ENCODE measurements around the gene TSKS.

TSKS gene

DNA sequence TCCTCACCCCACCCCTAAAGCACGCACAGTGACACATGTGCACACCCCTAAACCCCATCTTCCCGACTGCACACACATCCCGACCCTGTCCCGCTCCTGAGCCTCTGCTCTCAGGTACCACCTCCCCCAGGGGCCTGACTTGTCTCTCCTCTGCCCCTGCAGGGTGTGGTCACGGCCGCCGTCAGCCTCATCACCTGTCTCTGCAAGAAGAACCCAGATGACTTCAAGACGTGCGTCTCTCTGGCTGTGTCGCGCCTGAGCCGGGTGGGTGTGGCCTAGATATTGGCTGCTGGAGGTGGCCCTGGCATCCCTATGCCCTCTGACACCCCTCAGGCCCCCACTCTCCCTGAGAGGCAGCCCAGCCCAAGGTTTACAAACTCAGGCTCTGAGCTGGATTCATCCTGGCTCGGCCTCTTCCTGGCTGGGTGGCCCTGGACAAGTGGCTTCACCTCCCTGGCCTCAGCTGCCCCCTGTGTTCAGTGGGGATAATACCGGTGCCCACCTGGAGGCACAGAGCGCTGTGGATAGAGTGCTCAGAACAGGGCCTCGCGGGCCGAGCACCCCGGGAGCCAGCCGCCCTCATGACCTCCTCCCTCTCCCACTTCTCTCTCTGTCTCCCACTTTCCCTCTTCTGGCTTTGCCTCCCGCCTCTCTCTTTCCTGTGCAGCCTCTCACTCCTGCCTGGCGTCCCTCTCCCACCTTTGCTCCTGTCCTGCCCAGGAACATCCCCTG, 29.9 kb upstream of the TSKS start:
- no peak for DNase-seq (ENCODE audit: low spot score)

GRCh38 chr19:49791776-49792445, 28.8 kb upstream of the TSKS start:
- DNase-seq (ENCODE audit: low spot score): no peak

- no peak for DNase-seq (ENCODE audit: low spot score)
Observed at GRCh38 chr19:49790866-49791265, 27.8 kb upstream of the TSKS start.

DNA sequence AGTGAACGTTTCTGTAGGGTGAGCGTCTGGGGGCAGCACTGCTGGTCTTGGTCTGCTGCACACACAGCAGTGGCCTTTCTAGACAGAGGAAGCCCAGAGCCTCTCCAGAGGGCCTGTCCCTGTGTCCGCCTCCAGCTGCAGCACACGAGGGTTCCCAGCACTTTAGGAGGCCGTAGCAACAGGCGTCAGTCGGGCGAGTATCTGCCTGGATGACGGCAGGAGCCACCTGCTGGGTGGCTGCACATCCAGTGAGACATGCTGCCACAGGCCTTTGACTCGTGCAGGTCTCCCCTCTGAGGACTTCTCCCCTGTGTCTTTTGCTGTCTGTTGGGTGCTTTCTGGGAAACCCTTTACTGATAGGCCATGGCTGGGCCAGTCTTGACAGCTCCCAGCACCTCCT, 25.8 kb upstream of the TSKS start:
- DNase-seq (ENCODE audit: low spot score): no peak

- no peak for DNase-seq (ENCODE audit: low spot score)
Observed at GRCh38 chr19:49787746-49788145, 24.6 kb upstream of the TSKS start.

GRCh38 chr19:49786376-49786820, 23.3 kb upstream of the TSKS start:
- DNase-seq (ENCODE audit: low spot score): no peak

DNA sequence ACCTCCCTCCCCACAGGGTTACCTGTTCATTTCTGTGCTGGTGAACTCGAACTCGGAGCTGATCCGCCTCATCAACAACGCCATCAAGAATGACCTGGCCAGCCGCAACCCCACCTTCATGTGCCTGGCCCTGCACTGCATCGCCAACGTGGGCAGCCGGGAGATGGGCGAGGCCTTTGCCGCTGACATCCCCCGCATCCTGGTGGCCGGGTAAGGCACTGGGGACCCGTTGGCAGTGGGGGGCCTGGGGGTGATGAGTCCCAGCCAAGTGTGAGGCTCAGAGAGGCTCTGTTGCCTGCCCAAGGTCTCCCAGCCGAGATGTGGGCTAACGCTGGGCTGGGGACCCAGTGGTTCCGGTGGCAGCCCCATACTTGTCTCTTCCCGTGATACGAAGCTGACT, 19.4 kb upstream of the TSKS start:
- no peak for DNase-seq (ENCODE audit: low spot score)

DNA sequence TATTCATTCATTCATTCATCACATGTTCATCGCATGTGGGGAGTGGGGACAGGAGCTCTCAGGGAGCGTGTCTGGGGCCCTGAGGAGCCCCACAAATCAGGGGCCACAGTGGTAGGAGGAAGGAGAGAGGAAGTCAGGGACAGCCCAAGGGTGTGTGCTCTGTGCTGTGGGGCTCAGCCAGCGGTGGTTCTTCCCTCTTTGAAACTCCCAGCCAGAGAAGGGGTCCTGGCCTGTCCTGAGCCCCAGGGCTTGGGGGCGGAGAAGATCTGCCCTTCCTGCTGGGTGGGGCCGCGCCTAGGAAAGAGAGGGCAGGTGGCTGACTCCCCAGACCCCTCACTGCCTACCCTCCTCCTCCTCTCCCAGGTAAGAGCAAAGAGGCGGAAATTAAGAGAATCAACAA, 18.3 kb upstream of the TSKS start:
- DNase-seq (ENCODE audit: low spot score): no peak

- no peak for DNase-seq (ENCODE audit: low spot score)
Observed at GRCh38 chr19:49780861-49781260, 17.8 kb upstream of the TSKS start.

GRCh38 chr19:49779731-49780555, 16.8 kb upstream of the TSKS start:
- peak; percentile 49 for DNase-seq (ENCODE audit: low spot score)

DNA sequence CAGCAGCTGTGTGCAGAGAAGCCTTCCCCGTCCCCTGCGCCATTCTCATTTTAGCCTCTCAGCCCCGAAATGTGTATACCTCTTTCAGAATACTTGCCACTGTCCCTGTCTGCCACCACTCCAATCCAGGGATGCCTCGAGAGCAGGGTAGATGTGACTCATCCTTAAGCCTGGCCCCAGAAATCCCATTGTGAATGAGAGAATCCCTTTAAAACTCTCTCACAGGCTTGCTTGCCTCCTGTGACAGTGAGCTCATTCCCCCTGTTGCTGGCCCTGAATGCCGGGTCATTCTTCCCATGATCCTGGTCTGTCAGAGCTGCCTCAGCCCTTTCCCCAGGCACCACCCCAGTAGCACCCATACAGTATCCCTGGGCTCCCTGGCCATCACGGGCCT, 13.3 kb upstream of the TSKS start:
- DNase-seq (ENCODE audit: low spot score): no peak

GRCh38 chr19:49775742-49776370, 12.8 kb upstream of the TSKS start:
- no peak for DNase-seq (ENCODE audit: low spot score)

- DNase-seq (ENCODE audit: low spot score): no peak
Observed at GRCh38 chr19:49774969-49775368, 11.9 kb upstream of the TSKS start.

GRCh38 chr19:49773663-49774350, 10.7 kb upstream of the TSKS start:
- DNase-seq (ENCODE audit: low spot score): no peak

GRCh38 chr19:49772850-49773432, 9.8 kb upstream of the TSKS start:
- DNase-seq (ENCODE audit: low spot score): no peak

DNA sequence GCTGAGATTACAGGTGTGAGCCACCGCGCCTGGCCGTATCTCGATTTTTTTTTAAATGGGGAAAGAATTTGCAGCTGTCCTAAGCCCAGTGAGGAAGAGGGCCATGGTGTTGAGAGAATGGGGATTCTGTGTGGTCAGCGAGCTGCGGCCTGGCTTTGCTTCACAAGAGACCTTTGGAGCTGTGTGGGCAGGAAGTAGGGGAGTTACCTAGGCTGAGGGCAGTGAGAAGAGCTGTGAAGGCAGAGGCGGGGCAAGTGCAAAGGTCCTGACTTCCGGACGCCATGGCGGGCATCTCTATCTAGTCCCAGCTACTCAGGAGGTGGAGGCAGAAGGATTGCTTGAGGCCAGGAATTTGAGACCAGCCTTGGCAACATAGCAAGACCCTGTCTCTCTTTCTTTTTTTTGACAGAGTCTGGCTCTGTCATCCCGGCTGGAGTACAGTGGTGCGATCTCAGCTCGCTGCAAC, 8.6 kb upstream of the TSKS start:
- no peak for DNase-seq (ENCODE audit: low spot score)

DNA sequence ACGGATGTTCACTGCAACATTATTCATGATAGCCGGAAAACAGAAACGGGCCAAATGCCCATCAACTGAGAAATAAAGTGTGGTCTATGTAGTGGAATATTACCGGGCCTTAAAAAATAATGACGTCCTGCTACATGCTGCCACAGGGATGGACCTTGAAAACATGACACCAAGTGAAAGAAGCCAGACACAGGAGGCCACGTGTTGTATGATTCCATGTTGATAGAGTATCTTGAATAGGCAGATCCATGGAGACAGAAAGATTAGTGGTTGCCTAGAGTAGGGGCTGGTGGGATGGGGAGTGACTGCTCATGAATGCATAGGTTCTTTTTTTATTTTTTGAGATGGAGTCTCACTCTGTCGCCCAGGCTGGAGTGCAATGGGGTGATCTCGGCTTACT, 7.4 kb upstream of the TSKS start:
- DNase-seq (ENCODE audit: low spot score): no peak

DNA sequence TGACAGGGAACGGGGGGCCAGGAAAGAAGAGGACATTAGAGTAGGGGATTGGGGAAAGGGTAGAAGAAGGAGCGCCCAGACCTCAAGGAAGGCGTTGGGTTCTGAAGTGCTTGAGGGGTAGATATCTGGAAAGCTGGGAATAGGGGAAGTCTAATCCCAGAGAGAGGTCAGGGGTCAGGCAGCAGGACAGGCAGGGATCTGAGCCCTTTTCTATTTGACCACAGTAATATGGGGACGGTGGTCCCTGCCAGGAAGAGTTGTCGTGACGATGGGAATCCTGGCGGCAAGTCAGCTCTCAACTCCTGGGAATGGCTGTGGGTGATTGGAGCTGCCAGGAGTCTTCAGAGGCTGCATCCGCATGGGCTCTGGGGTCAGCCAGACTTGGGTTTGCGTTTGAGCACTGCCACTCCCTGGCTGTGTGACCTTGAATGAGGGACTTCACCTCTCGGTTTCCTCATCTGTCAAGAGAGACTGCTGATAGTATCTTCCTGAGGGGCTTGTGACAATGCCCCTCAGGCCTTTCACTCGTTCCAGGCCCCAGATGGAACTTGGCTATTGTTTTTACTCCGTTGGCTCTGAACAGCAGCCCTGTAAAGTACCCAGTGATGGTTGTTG, 5.0 kb upstream of the TSKS start:
- DNase-seq (ENCODE audit: low spot score): no peak

- peak; percentile 17 for DNase-seq (ENCODE audit: low spot score)
Observed at GRCh38 chr19:49767381-49767780, 4.3 kb upstream of the TSKS start.

DNA sequence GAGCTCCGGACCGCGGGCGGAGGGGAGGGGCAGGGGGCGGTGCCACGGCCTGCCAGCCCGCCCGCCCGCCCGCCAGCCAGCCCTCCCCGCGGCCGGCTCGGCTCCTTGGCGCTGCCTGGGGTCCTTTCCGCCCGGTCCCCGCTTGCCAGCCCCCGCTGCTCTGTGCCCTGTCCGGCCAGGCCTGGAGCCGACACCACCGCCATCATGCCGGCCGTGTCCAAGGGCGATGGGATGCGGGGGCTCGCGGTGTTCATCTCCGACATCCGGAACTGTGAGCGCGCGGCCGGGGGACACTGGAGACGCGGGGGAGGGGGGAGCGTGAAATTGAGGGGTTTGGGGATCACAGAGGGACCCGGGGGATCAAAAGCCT, 3.8 kb upstream of the TSKS start, which contains the start of gene AP2A1:
TSS of gene AP2A1 (plus strand) at position 72 of the 370 bp plus-strand sequence. CDS start at position 205, 133 bp downstream.
- DNase-seq (ENCODE audit: low spot score): no peak
